GM12878 (cell line): ENCODE results near the gene ANKRD1. TPM values are rescaled to one million over a fixed set of nuclear protein-coding genes. Genes with fewer than 3 reads are reported as not detected.

Source experiments
- ATAC-seq: fragments of 200-7000 bp; cut with Tn5 transposase; 3 replicates; pipeline ENCODE4 v1.9.1; 2020; ENCODE audit warnings: mild to moderate bottlenecking, moderate library complexity
- BruUV-seq: library from RNA; stranded (reverse); fragments of 400-500 nt; replicated peaks from 2 replicates; lab custom pipeline; 2021; lab: Mats Ljungman, UMichigan
- CTCF ChIA-PET: fragments of 300-600 bp; sonication (Branson Sonifier 250); formaldehyde crosslinking; extraction: SDS; loops from one replicate; lab custom pipeline; 2021; ENCODE audit warnings: inconsistent platforms; lab: Yijun Ruan, JAX
- POLR2A ChIA-PET: fragments of 350-600 bp; formaldehyde crosslinking; extraction: SDS; loops from one replicate; lab custom pipeline; 2021; ENCODE audit warnings: inconsistent platforms; lab: Charles Lee
- RAD21 ChIA-PET: fragments of 300-600 bp; sonication (Branson Sonifier 250); formaldehyde crosslinking; loops from one replicate; lab custom pipeline; 2023; ENCODE audit warnings: antibody characterized with exemption; ENCODE audit not compliant: unreplicated experiment; lab: Charles Lee
- SMC1A ChIA-PET: fragments of 300-600 bp; sonication (Branson Sonifier 250); formaldehyde crosslinking; loops from one replicate; lab custom pipeline; 2023; ENCODE audit not compliant: unreplicated experiment, uncharacterized antibody; lab: Charles Lee
- DNase-seq: peaks from one replicate; pipeline ENCODE4 v3.0.0-alpha.2; 2011; ENCODE audit warnings: low read depth, low spot score
- FAIRE-seq: peaks from 3 replicates; lab custom pipeline; 2011; peaks lifted over from hg19 to GRCh38; lab: Jason Lieb, UNC
- H2AFZ ChIP-seq: 2 replicates; pipeline ENCODE4 v1.6.0; 2011; ENCODE audit warnings: low read depth, low read length, control low read depth; ENCODE audit not compliant: control insufficient read depth
- H3K27ac ChIP-seq: 2 replicates; pipeline ENCODE4 v1.5.1; 2011; ENCODE audit warnings: control low read depth; ENCODE audit not compliant: control insufficient read depth, insufficient read depth
- H3K27me3 ChIP-seq, 2 experiments: replicated peaks in 1 of 2; 2 replicates each; pipeline versions ENCODE4 v1.6.0 to v1.6.1; 2011; ENCODE audit warnings: low read length in 1 of 2; ENCODE audit not compliant: control insufficient read depth in 2 of 2, insufficient read depth in 2 of 2
- H3K36me3 ChIP-seq, 2 experiments: 2 replicates each; pipeline ENCODE4 v1.5.1; 2011; ENCODE audit warnings: low read length in 1 of 2; ENCODE audit not compliant: control insufficient read depth in 2 of 2, insufficient read depth in 2 of 2
- H3K4me1 ChIP-seq: 2 replicates; pipeline ENCODE4 v1.6.1; 2011; ENCODE audit warnings: mild to moderate bottlenecking, low read length, moderate library complexity, mixed read lengths; ENCODE audit not compliant: control insufficient read depth, insufficient read depth
- H3K4me2 ChIP-seq: 2 replicates; pipeline ENCODE4 v1.6.0; 2011; ENCODE audit warnings: control low read depth; ENCODE audit not compliant: control insufficient read depth, insufficient read depth
- H3K4me3 ChIP-seq: fragments of 200-600 bp; sonication (generic); 2 replicates; pipeline ENCODE4 v1.5.1; 2016
- H3K79me2 ChIP-seq: 2 replicates; pipeline ENCODE4 v1.6.0; 2011; ENCODE audit warnings: low read length; ENCODE audit not compliant: control insufficient read depth, insufficient read depth
- H3K9ac ChIP-seq: 2 replicates; pipeline ENCODE4 v1.8.0; 2011; ENCODE audit warnings: low read length, control low read depth, mixed read lengths; ENCODE audit not compliant: control insufficient read depth, insufficient read depth
- H3K9me3 ChIP-seq: replicated peaks from 3 replicates; pipeline ENCODE4 v1.5.1; 2011; ENCODE audit warnings: mild to moderate bottlenecking, low read length; ENCODE audit not compliant: control insufficient read depth, insufficient read depth
- H4K20me1 ChIP-seq: 2 replicates; pipeline ENCODE4 v1.6.0; 2011; ENCODE audit not compliant: control insufficient read depth, insufficient read depth
- BMI1 ChIP-seq: fragments of 450-650 bp; IDR thresholded peaks from 2 replicates; pipeline ENCODE4 v1.6.1; 2016; ENCODE audit warnings: mild to moderate bottlenecking, moderate library complexity, borderline replicate concordance
- ELK1 ChIP-seq: IDR thresholded peaks from 2 replicates; pipeline ENCODE4 v1.6.1; 2012; ENCODE audit warnings: low read depth, low read length, improper control_type of control experiment
- IKZF1 ChIP-seq: fragments of 450-650 bp; conservative IDR thresholded peaks from 2 replicates; pipeline ENCODE4 v1.6.1; 2017; ENCODE audit warnings: antibody characterized with exemption, mild to moderate bottlenecking
- POLR2AphosphoS2 ChIP-seq: IDR thresholded peaks from 2 replicates; pipeline ENCODE4 v1.6.1; 2011; ENCODE audit warnings: low read depth, mild to moderate bottlenecking, low read length, improper control_type of control experiment, moderate library complexity
- SREBF1 ChIP-seq: IDR thresholded peaks from 2 replicates; pipeline ENCODE4 v1.6.1; 2012; ENCODE audit warnings: mild to moderate bottlenecking, low read length
- TCF3 ChIP-seq: IDR thresholded peaks from 2 replicates; pipeline ENCODE4 v1.6.1; 2012; ENCODE audit warnings: low read depth, mild to moderate bottlenecking, low read length, borderline replicate concordance; ENCODE audit not compliant: insufficient read depth
- WGBS: methylation state at CpG from one replicate; pipeline ENCODE4 v1.1.6; 2016; ENCODE audit warnings: low lambda C conversion rate; ENCODE audit not compliant: insufficient replicate concordance, insufficient coverage; ENCODE audit errors: missing lambda C conversion rate; 5-methylcytosine and 5-hydroxymethylcytosine counted together
- in situ Hi-C: fragments of 300-500 bp; cut with MboI; formaldehyde crosslinking; loops from 9 replicates; pipeline ENCODE4 v1.14.3; 2018; ENCODE audit warnings: mixed read lengths
- intact Hi-C: fragments of 100-400 bp; cut with micrococcal nuclease; formaldehyde crosslinking; loops from one replicate; pipeline ENCODE4 v1.14.2; 2022; ENCODE audit not compliant: unreplicated experiment
- polyA plus RNA-seq, 11 experiments: library from polyadenylated mRNA; depleted of rRNA in 4 of 11; unstranded in 6 of 11; stranded (reverse) in 5 of 11; fragments of >200 nt; fragmentation: Nextera tagmentation in 4 of 11; fragmentation: Illumina TruSeq in 1 of 11; extraction: Ambion mirVana in 4 of 11; extraction: Trizol in 1 of 11; gene quantifications; 1 replicate in 1 of 11; 2 replicates in 10 of 11; pipeline versions ENCODE4 v1.2.1 to v1.2.3, GENCODE V29; 2011 to 2016; ENCODE audit warnings: inconsistent platforms in 2 of 11, missing spikeins in 2 of 11, low read depth in 1 of 11
- total RNA-seq, 4 experiments: library from RNA; depleted of rRNA in 3 of 4; stranded (reverse); fragments of >200 nt in 3 of 4; fragmentation: Illumina TruSeq in 1 of 4; extraction: Trizol in 1 of 4; gene quantifications; 2 replicates each; pipeline versions ENCODE4 v1.2.1 to v1.2.3, GENCODE V29; 2013 to 2021
- TF ChIP-seq, protein P1 (sequence below): fragments of 450-650 bp; IDR thresholded peaks from 2 replicates; pipeline ENCODE4 v1.6.1; 2016; ENCODE audit warnings: mild to moderate bottlenecking, moderate library complexity, borderline replicate concordance

Gene ANKRD1
- total and polyA plus RNA-seq, 10 of the 15 experiments (the other 5 are each of a cell fraction or from before 2014, with no cell fraction given), result not detected

DNA sequence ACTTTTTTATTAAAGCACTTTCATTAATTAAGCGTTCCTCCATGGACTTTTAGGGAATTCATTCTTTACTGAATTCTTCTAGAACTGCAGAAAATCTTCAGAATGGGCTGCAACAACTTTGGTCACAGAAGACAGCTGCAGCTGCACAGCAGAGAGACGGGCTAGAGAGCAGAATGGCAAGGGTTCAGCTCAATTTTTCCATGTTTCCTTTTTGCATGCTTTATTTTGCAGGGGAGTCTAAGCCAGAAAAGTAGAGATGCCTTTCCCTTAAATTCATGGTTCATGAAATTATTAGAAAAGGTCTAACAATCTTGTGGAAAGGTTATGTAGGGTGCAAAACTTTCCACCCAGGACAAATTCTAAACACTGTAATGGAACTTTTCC is 15.4 kb upstream of the ANKRD1 start:
- WGBS, result 36% methylated on average over 2 of the region's 2 CpGs
- TF ChIP-seq IKZF1 (no peak), SREBF1 (no peak), ELK1 (no peak), BMI1 (no peak), TCF3 (no peak), POLR2AphosphoS2 (no peak)
- TF ChIP-seq, protein P1, sequence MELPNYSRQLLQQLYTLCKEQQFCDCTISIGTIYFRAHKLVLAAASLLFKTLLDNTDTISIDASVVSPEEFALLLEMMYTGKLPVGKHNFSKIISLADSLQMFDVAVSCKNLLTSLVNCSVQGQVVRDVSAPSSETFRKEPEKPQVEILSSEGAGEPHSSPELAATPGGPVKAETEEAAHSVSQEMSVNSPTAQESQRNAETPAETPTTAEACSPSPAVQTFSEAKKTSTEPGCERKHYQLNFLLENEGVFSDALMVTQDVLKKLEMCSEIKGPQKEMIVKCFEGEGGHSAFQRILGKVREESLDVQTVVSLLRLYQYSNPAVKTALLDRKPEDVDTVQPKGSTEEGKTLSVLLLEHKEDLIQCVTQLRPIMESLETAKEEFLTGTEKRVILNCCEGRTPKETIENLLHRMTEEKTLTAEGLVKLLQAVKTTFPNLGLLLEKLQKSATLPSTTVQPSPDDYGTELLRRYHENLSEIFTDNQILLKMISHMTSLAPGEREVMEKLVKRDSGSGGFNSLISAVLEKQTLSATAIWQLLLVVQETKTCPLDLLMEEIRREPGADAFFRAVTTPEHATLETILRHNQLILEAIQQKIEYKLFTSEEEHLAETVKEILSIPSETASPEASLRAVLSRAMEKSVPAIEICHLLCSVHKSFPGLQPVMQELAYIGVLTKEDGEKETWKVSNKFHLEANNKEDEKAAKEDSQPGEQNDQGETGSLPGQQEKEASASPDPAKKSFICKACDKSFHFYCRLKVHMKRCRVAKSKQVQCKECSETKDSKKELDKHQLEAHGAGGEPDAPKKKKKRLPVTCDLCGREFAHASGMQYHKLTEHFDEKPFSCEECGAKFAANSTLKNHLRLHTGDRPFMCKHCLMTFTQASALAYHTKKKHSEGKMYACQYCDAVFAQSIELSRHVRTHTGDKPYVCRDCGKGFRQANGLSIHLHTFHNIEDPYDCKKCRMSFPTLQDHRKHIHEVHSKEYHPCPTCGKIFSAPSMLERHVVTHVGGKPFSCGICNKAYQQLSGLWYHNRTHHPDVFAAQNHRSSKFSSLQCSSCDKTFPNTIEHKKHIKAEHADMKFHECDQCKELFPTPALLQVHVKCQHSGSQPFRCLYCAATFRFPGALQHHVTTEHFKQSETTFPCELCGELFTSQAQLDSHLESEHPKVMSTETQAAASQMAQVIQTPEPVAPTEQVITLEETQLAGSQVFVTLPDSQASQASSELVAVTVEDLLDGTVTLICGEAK, result no peak
- no peaks in the 10 kb centered on the region for H3K27me3 ChIP-seq
- no peak for ATAC-seq
- ChIA-PET POLR2A (no interaction called here), RAD21 (interaction anchor here (0.6 kb wide), 1 partner anchor 314 kb away, joined by 3 read pairs; no protein-coding TSS in a partner anchor), CTCF (no interaction called here), SMC1A (interaction anchor here (1.3 kb wide), 1 partner anchor 24 kb away, joined by 6 read pairs; no protein-coding TSS in a partner anchor)
- no peak for FAIRE-seq
- H3K4me3 ChIP-seq, result no peak overlapping the region
- no peaks in the 10 kb centered on the region for H3K4me1 ChIP-seq
- in situ Hi-C loops, result no loop called here
- intact Hi-C loops, result no loop called here
- no peaks in the 10 kb centered on the region for H3K9me3 ChIP-seq
- no peaks in the 10 kb centered on the region for H3K79me2 ChIP-seq
- no peak overlapping the region for H3K9ac ChIP-seq
- no peak overlapping the region for H3K27ac ChIP-seq
- H3K36me3 ChIP-seq, result no peaks in the 10 kb centered on the region
- H3K4me2 ChIP-seq, result no peak overlapping the region
- no peak for DNase-seq
- BruUV-seq, result no TSS peak
- H2AFZ ChIP-seq, result no peak overlapping the region
- no peaks in the 10 kb centered on the region for H4K20me1 ChIP-seq
